Prostate gland (tissue), 2 donors: ENCODE measurements around the gene DDX5. TPM values are rescaled to one million over a fixed set of nuclear protein-coding genes. Genes with fewer than 3 reads are reported as not detected.

Experiments used
- DNase-seq: peaks from one replicate; pipeline ENCODE4 v3.0.0-alpha.2; 2019; ENCODE audit warnings: low spot score
- H3K27ac ChIP-seq, 2 donors: fragments of 200-600 bp; sonication (generic); 2 replicates each; pipeline ENCODE4 v1.5.1; 2017 to 2019
- H3K27me3 ChIP-seq: fragments of 200-600 bp; sonication (generic); replicated peaks from 2 replicates; pipeline ENCODE4 v1.5.1; 2019; ENCODE audit not compliant: insufficient read depth
- H3K36me3 ChIP-seq, 2 donors: fragments of 200-600 bp; sonication (generic); 1 replicate in 1 of 2; 2 replicates in 1 of 2; pipeline versions ENCODE4 v1.5.1 to v1.8.1; 2017 to 2019
- H3K4me1 ChIP-seq: fragments of 200-600 bp; sonication (generic); replicated peaks from 2 replicates; pipeline ENCODE4 v1.5.1; 2019
- H3K4me3 ChIP-seq, 2 donors: fragments of 200-600 bp; sonication (generic); 2 replicates each; pipeline ENCODE4 v1.5.1; 2017 to 2019
- H3K9me3 ChIP-seq: fragments of 200-600 bp; sonication (generic); 2 replicates; pipeline ENCODE4 v1.5.1; 2017
- POLR2A ChIP-seq: fragments of 450-650 bp; IDR thresholded peaks from one replicate; pipeline ENCODE4 v1.6.1; 2016; ENCODE audit warnings: antibody characterized with exemption, mild to moderate bottlenecking
- POLR2AphosphoS5 ChIP-seq: sonication (generic); formaldehyde crosslinking; IDR thresholded peaks from one replicate; pipeline ENCODE4 v1.6.1; 2017; ENCODE audit warnings: antibody characterized with exemption
- WGBS: methylation state at CpG from one replicate; pipeline ENCODE4 v1.1.5; 2018; 5-methylcytosine and 5-hydroxymethylcytosine counted together
- intact Hi-C: fragments of 100-400 bp; cut with DNase I; formaldehyde crosslinking; loops from one replicate; pipeline ENCODE4 v1.14.2; 2022
- microRNA-seq: library from miRNA; unstranded; fragments of <30 nt; microRNA quantifications from one replicate; pipeline ENCODE4, GENCODE V29; 2016
- small RNA-seq, 2 donors: library from RNA; depleted of rRNA; stranded (forward); fragments of <200 nt; gene quantifications; one replicate each; pipeline ENCODE3, GENCODE V24; 2016
- total RNA-seq, 2 donors: library from RNA; depleted of rRNA; stranded (reverse); fragments of >200 nt; gene quantifications; one replicate each; pipeline ENCODE4 v1.1.0, GENCODE V29; 2016
- TF ChIP-seq, protein P1 (sequence below), 4 experiments: fragments of 200-600 bp in 2 of 4; fragments of 450-650 bp in 2 of 4; sonication (generic) in 2 of 4; IDR thresholded peaks; 1 replicate in 3 of 4; 2 replicates in 1 of 4; pipeline ENCODE4 v1.5.1; 2016 to 2019; ENCODE audit warnings: antibody characterized with exemption in 4 of 4, mild to moderate bottlenecking in 2 of 4, moderate library complexity in 2 of 4

The DDX5 gene
- total RNA-seq, 2 donors from 2014 or later: 1,009 to 1,102 TPM

DNA sequence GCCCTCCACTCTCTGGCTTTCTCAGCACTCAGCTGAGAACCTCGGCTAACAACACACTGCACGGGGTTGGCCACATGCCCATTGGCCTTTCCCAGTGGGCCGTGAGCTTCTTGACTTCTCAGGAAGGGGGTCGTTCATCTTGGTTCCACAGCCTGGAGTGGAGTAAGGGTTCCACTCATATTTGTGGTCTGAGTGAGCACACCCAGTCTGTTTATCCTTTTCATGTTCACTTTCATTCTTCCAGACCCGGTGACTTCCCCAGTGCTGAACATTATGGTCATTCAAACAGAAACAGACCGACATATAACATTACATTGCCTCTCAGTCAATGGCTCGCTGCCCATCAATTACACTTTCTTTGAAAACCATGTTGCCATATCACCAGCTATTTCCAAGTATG, 48.9 kb downstream of the DDX5 start:
- H3K4me3 ChIP-seq: no peak overlapping the region
- H3K27me3 ChIP-seq: no peaks in the 10 kb centered on the region
- H3K36me3 ChIP-seq: no peaks in the 10 kb centered on the region
- no peak overlapping the region for H3K27ac ChIP-seq
- no peak for DNase-seq
- TF ChIP-seq, protein P1, sequence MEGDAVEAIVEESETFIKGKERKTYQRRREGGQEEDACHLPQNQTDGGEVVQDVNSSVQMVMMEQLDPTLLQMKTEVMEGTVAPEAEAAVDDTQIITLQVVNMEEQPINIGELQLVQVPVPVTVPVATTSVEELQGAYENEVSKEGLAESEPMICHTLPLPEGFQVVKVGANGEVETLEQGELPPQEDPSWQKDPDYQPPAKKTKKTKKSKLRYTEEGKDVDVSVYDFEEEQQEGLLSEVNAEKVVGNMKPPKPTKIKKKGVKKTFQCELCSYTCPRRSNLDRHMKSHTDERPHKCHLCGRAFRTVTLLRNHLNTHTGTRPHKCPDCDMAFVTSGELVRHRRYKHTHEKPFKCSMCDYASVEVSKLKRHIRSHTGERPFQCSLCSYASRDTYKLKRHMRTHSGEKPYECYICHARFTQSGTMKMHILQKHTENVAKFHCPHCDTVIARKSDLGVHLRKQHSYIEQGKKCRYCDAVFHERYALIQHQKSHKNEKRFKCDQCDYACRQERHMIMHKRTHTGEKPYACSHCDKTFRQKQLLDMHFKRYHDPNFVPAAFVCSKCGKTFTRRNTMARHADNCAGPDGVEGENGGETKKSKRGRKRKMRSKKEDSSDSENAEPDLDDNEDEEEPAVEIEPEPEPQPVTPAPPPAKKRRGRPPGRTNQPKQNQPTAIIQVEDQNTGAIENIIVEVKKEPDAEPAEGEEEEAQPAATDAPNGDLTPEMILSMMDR (IDR thresholded peaks at IDR 0.05): no peak
- no peak for TF ChIP-seq POLR2A
- no peak for TF ChIP-seq POLR2AphosphoS5
- intact Hi-C loops: no loop called here
- no peaks in the 10 kb centered on the region for H3K4me1 ChIP-seq
- WGBS: 84% methylated on average over 7 of the region's 7 CpGs
- H3K9me3 ChIP-seq: no peaks in the 10 kb centered on the region

DNA sequence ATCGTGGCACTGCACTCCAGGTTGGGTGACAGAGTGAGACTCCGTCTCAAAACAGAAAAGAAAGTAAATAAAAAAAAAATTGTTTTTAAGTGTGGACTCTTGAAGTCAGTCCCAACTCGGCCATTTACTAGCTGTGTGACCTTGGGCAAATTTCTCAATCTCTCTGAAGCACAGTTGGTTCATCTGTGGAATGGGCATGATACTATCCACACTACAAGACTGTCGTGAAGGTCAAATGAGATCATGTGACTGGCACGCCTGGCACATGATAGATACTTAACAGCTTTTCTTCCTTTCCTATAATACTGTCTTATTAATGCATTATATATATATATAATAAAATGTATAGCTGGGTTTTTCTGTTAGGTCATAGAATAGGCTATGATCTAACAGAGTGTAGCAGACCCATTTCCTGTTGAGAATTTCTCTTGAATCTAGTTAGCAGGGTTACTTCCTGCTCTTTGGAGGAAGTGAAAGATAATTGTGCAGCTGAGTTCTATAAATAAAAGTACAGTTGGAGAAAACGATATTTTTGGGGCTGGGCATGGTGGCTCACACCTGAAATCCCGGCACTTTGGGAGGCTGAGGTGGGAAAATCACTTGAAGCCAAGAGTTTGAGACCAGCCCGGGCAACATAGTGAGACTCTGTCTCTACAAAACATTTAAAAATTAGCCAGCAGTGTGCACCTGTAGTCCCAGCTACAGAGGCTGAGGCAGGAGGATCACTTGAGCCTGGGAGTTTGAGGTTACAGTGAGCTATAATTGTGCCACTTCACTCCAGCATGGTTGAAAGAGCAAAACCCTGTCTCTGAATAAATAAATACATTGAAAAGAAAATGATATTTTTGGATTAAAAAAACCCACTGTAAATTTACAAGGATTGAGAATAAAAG, 49.9 kb downstream of the DDX5 start:
- WGBS: 88% methylated on average over 8 of the region's 8 CpGs
- no peaks in the 10 kb centered on the region for H3K9me3 ChIP-seq
- H3K4me3 ChIP-seq: no peak overlapping the region
- H3K4me1 ChIP-seq: no peaks in the 10 kb centered on the region
- TF ChIP-seq POLR2AphosphoS5 (no peak), POLR2A (no peak)
- TF ChIP-seq, protein P1 (IDR thresholded peaks at IDR 0.05): no peak
- H3K27ac ChIP-seq: no peak overlapping the region
- intact Hi-C loops: no loop called here
- H3K27me3 ChIP-seq: no peaks in the 10 kb centered on the region
- H3K36me3 ChIP-seq: no peaks in the 10 kb centered on the region
- no peak for DNase-seq

DNA sequence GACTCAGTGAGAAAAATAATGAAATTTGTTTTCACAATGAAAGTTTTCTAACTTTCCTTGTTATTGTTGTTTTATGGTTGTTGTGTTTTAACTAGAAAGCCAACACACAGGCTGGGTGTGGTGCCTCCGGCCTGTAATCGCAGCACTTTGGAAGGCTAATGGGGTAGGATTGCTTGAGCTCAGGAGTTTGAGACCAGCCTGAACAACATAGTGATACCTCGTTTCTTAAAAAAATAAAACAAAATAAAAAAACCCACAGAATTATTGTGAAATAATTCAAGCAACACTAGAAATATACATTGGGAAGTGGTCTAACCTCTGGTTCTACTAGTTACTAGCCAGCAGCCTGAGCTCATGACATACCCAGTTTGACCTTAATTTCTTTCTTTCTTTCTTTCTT, 56.5 kb downstream of the DDX5 start:
- no peak for DNase-seq
- 83% methylated on average over 3 of the region's 3 CpGs for WGBS
- Histone ChIP-seq H3K36me3 (no peaks in the 10 kb centered on the region), H3K27me3 (no peaks in the 10 kb centered on the region), H3K4me3 (no peak overlapping the region), H3K27ac (no peak overlapping the region), H3K9me3 (no peaks in the 10 kb centered on the region), H3K4me1 (no peaks in the 10 kb centered on the region)
- TF ChIP-seq, protein P1 (IDR thresholded peaks at IDR 0.05): no peak
- TF ChIP-seq POLR2A (no peak), POLR2AphosphoS5 (no peak)
- intact Hi-C loops: no loop called here

DNA sequence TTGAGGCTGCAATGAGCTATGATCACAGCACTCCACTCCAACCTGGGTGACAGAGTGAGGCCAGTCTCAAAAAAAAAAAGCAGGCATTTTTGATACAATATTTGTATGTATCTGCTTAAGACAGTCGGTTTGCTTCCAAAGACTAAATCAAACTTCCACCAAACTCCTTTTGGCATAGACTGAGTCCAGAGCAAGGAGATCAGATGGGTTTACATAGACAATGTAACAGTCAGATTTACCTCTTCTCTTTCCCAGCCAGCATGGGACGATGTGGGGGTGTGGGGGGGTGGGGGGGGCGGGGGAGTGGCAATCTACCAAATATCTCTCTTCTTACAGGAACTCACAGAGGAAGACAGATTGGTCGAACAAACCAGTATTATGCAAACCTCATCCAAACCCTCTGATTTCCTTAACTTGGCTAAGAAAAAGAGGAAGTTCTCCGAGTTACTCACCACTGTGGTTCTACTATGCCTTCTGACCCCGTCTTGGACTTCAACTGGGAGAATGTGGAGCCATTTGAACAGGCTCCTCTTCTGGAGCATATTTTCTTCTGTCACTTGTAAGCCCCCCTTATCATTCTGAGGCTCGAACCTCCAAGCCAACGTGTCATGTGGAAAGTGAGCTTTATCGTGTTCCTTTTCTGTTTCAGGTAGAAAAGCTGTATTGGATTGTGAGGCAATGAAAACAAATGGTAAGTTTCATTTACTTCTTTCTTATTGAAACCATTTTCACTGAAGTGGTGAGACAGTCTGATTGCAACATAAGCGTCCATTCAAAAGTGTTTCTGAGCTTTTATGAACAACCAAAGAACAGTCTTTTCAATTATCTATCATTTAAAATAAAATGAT, 57.2 kb downstream of the DDX5 start, which contains the start of gene MILR1:
MILR1 (plus strand) TSS at position 451 of the 848 bp plus-strand sequence; CDS start at position 505, 54 bp downstream.
- TF ChIP-seq, protein P1 (IDR thresholded peaks at IDR 0.05): no peak
- TF ChIP-seq POLR2AphosphoS5: no peak
- TF ChIP-seq POLR2A: no peak
- intact Hi-C loops: no loop called here
- 43% methylated on average over 10 of the region's 10 CpGs for WGBS
- no peaks in the 10 kb centered on the region for H3K9me3 ChIP-seq
- H3K27me3 ChIP-seq: no peaks in the 10 kb centered on the region
- no peaks in the 10 kb centered on the region for H3K36me3 ChIP-seq
- no peak for DNase-seq
- H3K4me3 ChIP-seq: no peak within 1 kb of the TSS
- H3K4me1 ChIP-seq: no peaks in the 10 kb centered on the region
- no peak within 1 kb of the TSS for H3K27ac ChIP-seq

Small RNA genes lying within 50 kb of the gene (microRNA-seq; reads per million reads assigned to microRNA genes)
- 9.4 reads per million, percentile 50 among the genes with 10 or more reads in this experiment for gene MIR3064
- gene MIR5047: not detected

Small RNA genes lying within 50 kb of the gene (small RNA-seq; reads per million reads assigned to genes)
- 0 reads per million in 2 donors for gene ATP5MFP4

Other genes starting within 250 kb of the DDX5 start
- gene TEX2, start 243.0 kb downstream of the DDX5 start, total RNA-seq: 10 to 100 TPM; 31.3 to 43.8 TPM
- gene PECAM1, start 115.4 kb downstream of the DDX5 start, total RNA-seq: 10 to 100 TPM; 22.0 to 57.9 TPM
- 1 to 10 TPM in 1 of 2 donors, under 1 TPM in 1; 0.77 to 4.3 TPM for gene MILR1, start 57.2 kb downstream of the DDX5 start, total RNA-seq
- gene POLG2, start 9.2 kb downstream of the DDX5 start, total RNA-seq: 1 to 10 TPM; 5.3 to 9.7 TPM
- gene CEP95, start 688 bp upstream of the DDX5 start, total RNA-seq: 10 to 100 TPM; 26.8 to 50.6 TPM
- gene SMURF2, start 156.0 kb upstream of the DDX5 start, total RNA-seq: 10 to 100 TPM; 21.5 to 29.1 TPM